B cell (primary cell): ENCODE measurements around the gene ANKLE1. TPM values are rescaled to one million over a fixed set of nuclear protein-coding genes. Genes with fewer than 3 reads are reported as not detected.

Experiments used
- ATAC-seq: fragments of 200-7000 bp; cut with Tn5 transposase; one replicate; pipeline ENCODE4 v1.10.0; 2021; ENCODE audit warnings: low read depth, mild to moderate bottlenecking, moderate number of reproducible peaks, moderate library complexity
- CTCF ChIA-PET: fragments of 350-600 bp; sonication (Branson Sonifier 250); formaldehyde crosslinking; loops from one replicate; lab custom pipeline; 2021; ENCODE audit warnings: antibody characterized with exemption, inconsistent platforms; lab: Charles Lee
- POLR2A ChIA-PET: fragments of 350-600 bp; sonication (Branson Sonifier 250); formaldehyde crosslinking; loops from one replicate; lab custom pipeline; 2021; ENCODE audit warnings: antibody characterized with exemption; lab: Charles Lee
- DNase-seq: peaks from one replicate; pipeline ENCODE4 v3.0.0; 2013
- H2AFZ ChIP-seq: 2 replicates; pipeline ENCODE4 v1.6.1; 2012; ENCODE audit warnings: mild to moderate bottlenecking, low read depth, low read length; ENCODE audit not compliant: insufficient read depth, poor library complexity, severe bottlenecking
- H3K27ac ChIP-seq, 2 donors: 1 replicate in 1 of 2; 2 replicates in 1 of 2; pipeline ENCODE4 v1.5.1; 2012 to 2013; ENCODE audit warnings: low read length in 2 of 2, mild to moderate bottlenecking in 2 of 2, moderate library complexity in 1 of 2
- H3K27me3 ChIP-seq, 4 experiments: fragments of 200-600 bp in 1 of 4; sonication (generic) in 1 of 4; replicated peaks in 1 of 4; 1 replicate in 2 of 4; 2 replicates in 2 of 4; pipeline versions ENCODE4 v1.6.1 to v1.7.0; 2013 to 2016; ENCODE audit warnings: low read length in 3 of 4, mild to moderate bottlenecking in 2 of 4, mixed read lengths in 1 of 4, moderate library complexity in 1 of 4; ENCODE audit not compliant: insufficient read depth in 4 of 4, control insufficient read depth in 3 of 4; ENCODE audit errors: control extremely low read depth in 1 of 4
- H3K36me3 ChIP-seq, 2 experiments: replicated peaks in 1 of 2; 1 replicate in 1 of 2; 2 replicates in 1 of 2; pipeline versions ENCODE4 v1.6.1 to v1.7.1; 2013; ENCODE audit warnings: low read length in 1 of 2; ENCODE audit not compliant: insufficient read depth in 2 of 2, control insufficient read depth in 1 of 2; ENCODE audit errors: control extremely low read depth in 1 of 2, extremely low read depth in 1 of 2
- H3K4me1 ChIP-seq, 2 donors: fragments of 200-600 bp in 1 of 2; sonication (generic) in 1 of 2; 1 replicate in 1 of 2; 2 replicates in 1 of 2; pipeline versions ENCODE4 v1.5.1 to v1.6.1; 2013 to 2017; ENCODE audit warnings: low read length in 2 of 2; ENCODE audit not compliant: control insufficient read depth in 2 of 2, insufficient read depth in 2 of 2
- H3K4me2 ChIP-seq: replicated peaks from 2 replicates; pipeline ENCODE3; 2012; ENCODE audit warnings: mild to moderate bottlenecking, low read depth, low read length; ENCODE audit not compliant: poor library complexity, severe bottlenecking
- H3K4me3 ChIP-seq, 5 experiments: fragments of 200-600 bp in 1 of 5; sonication (generic) in 1 of 5; 1 replicate in 3 of 5; 2 replicates in 2 of 5; pipeline versions ENCODE4 v1.5.1 to v1.7.0; 2011 to 2016; ENCODE audit warnings: low read length in 4 of 5, mild to moderate bottlenecking in 4 of 5, low read depth in 2 of 5, control low read depth in 1 of 5, moderate library complexity in 1 of 5; ENCODE audit not compliant: insufficient read depth in 1 of 5; ENCODE audit errors: control extremely low read depth in 1 of 5, extremely low read depth in 1 of 5
- H3K79me2 ChIP-seq: fragments of 200-600 bp; sonication (generic); one replicate; pipeline ENCODE4 v1.6.0; 2016; ENCODE audit warnings: low read length; ENCODE audit not compliant: control insufficient read depth, insufficient read depth
- H3K9ac ChIP-seq: fragments of 200-600 bp; sonication (generic); 2 replicates; pipeline ENCODE4 v1.6.1; 2017; ENCODE audit warnings: mild to moderate bottlenecking, low read length, moderate library complexity
- H3K9me3 ChIP-seq, 3 donors: one replicate each; pipeline versions ENCODE4 v1.6.1 to v1.7.1; 2013; ENCODE audit warnings: low read length in 2 of 3; ENCODE audit not compliant: control insufficient read depth in 2 of 3, insufficient read depth in 1 of 3; ENCODE audit errors: control extremely low read depth in 1 of 3
- H4K20me1 ChIP-seq: 2 replicates; pipeline ENCODE4 v1.6.0; 2012; ENCODE audit warnings: mild to moderate bottlenecking, low read length; ENCODE audit not compliant: insufficient read depth, control insufficient read depth, poor library complexity, severe bottlenecking
- H3K27ac Mint-ChIP-seq: one replicate; pipeline ENCODE4 v1.8.0; 2021; ENCODE audit warnings: mixed read lengths
- H3K27me3 Mint-ChIP-seq: one replicate; pipeline ENCODE4 v1.8.0; 2021; ENCODE audit warnings: mixed read lengths
- H3K4me1 Mint-ChIP-seq: one replicate; pipeline ENCODE4 v1.8.0; 2021; ENCODE audit warnings: mixed read lengths
- H3K4me3 Mint-ChIP-seq: one replicate; pipeline ENCODE4 v1.8.0; 2021; ENCODE audit warnings: mixed read lengths
- H3K9me3 Mint-ChIP-seq: one replicate; pipeline ENCODE4 v1.8.0; 2022; ENCODE audit warnings: mixed read lengths; ENCODE audit not compliant: insufficient read depth
- EZH2 ChIP-seq: IDR thresholded peaks from 2 replicates; pipeline ENCODE4 v1.6.1; 2012; ENCODE audit warnings: borderline replicate concordance, low read depth, mild to moderate bottlenecking, moderate library complexity, low read length; ENCODE audit not compliant: insufficient read depth, poor library complexity, severe bottlenecking
- WGBS: methylation state at CpG from one replicate; pipeline ENCODE4 v1.1.5; 2013; ENCODE audit warnings: missing lambda C conversion rate; ENCODE audit not compliant: insufficient coverage; 5-methylcytosine and 5-hydroxymethylcytosine counted together
- intact Hi-C: fragments of 100-400 bp; cut with micrococcal nuclease; formaldehyde crosslinking; loops from one replicate; pipeline ENCODE4 v1.10.0; 2022
- polyA plus RNA-seq: library from polyadenylated mRNA; depleted of rRNA; stranded (reverse); fragments of >200 nt; gene quantifications from 2 replicates; pipeline ENCODE4 v1.2.3, GENCODE V29; 2012
- total RNA-seq, 2 donors: library from RNA; stranded (reverse); fragments of 120-200 nt in 1 of 2; gene quantifications; 1 replicate in 1 of 2; 2 replicates in 1 of 2; pipeline versions ENCODE4 v1.2.3 to v1.2.4, GENCODE V29; 2013 to 2022
- TF ChIP-seq, protein P1 (sequence below): fragments of 200-600 bp; IDR thresholded peaks from one replicate; pipeline ENCODE4 v1.8.0; 2022; ENCODE audit warnings: antibody characterized with exemption, mild to moderate bottlenecking

The ANKLE1 gene
- total and polyA plus RNA-seq, 2 donors (not counting 1 experiment from before 2014, with no cell fraction given), result 6.2 to 7.6 TPM

- Histone ChIP-seq H3K4me3 (peak within 1 kb of the TSS; percentile 9 to 76 (median 65)), H3K9ac (peak within 1 kb of the TSS; percentile 69), H2AFZ (peak within 1 kb of the TSS; percentile 76), H3K9me3 (peaks cover 0 to 2% (median 0%) of the 10 kb centered on the region in 3 donors), H3K4me1 (peaks cover 5 to 29% of the 10 kb centered on the region in 2 donors), H3K36me3 (no peaks in the 10 kb centered on the region), H3K79me2 (no peaks in the 10 kb centered on the region), H4K20me1 (no peaks in the 10 kb centered on the region), H3K27me3 (no peaks in the 10 kb centered on the region), H3K4me2 (peak within 1 kb of the TSS; percentile 85), H3K27ac (peak within 1 kb of the TSS in 1 of 2 donors; percentile 38)
- Mint-ChIP-seq H3K9me3 (no peaks in the 10 kb centered on the region), H3K27ac (peak within 1 kb of the TSS; percentile 95), H3K27me3 (no peaks in the 10 kb centered on the region), H3K4me1 (peaks cover 25% of the 10 kb centered on the region), H3K4me3 (peak within 1 kb of the TSS; percentile 95)
- peak; percentile 28 for ATAC-seq
- no peak for TF ChIP-seq EZH2
- TF ChIP-seq, protein P1, sequence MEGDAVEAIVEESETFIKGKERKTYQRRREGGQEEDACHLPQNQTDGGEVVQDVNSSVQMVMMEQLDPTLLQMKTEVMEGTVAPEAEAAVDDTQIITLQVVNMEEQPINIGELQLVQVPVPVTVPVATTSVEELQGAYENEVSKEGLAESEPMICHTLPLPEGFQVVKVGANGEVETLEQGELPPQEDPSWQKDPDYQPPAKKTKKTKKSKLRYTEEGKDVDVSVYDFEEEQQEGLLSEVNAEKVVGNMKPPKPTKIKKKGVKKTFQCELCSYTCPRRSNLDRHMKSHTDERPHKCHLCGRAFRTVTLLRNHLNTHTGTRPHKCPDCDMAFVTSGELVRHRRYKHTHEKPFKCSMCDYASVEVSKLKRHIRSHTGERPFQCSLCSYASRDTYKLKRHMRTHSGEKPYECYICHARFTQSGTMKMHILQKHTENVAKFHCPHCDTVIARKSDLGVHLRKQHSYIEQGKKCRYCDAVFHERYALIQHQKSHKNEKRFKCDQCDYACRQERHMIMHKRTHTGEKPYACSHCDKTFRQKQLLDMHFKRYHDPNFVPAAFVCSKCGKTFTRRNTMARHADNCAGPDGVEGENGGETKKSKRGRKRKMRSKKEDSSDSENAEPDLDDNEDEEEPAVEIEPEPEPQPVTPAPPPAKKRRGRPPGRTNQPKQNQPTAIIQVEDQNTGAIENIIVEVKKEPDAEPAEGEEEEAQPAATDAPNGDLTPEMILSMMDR, result no peak
- under 1% methylated on average over 72 of the region's 72 CpGs for WGBS
- DNase-seq, result peak; percentile 78
- intact Hi-C loops, result loop anchor here (1.0 kb wide), 1 partner anchor 10 kb away; no protein-coding TSS in a partner anchor
- ChIA-PET CTCF (no interaction called here), POLR2A (interaction anchor here (0.5 to 0.9 kb wide), 3 partner anchors 21 to 170 kb away, joined by 3 to 5 read pairs (median 4); partner anchors contain the start of genes BABAM1, MYO9B and USE1)
Measured at GRCh38 chr19:17245535-17245984, 36.1 kb upstream of the ANKLE1 start, which contains the start of gene NR2F6. NR2F6 (minus strand) TSS chr19:17245919; CDS start chr19:17245220, 699 bp downstream.
